Panc1 (cell line): ENCODE data around the gene ABL1. TPM values are rescaled to one million over a fixed set of nuclear protein-coding genes. Genes with fewer than 3 reads are reported as not detected.
A peak's percentile ranks its signal among the peaks of the same experiment; 100 is the strongest.

Experiments used
- ATAC-seq: fragments of 200-7000 bp; cut with Tn5 transposase; 2 replicates; pipeline ENCODE4 v1.9.1; 2020; ENCODE audit warnings: mild to moderate bottlenecking, moderate library complexity
- BruUV-seq: library from RNA; stranded (reverse); fragments of 400-500 nt; replicated peaks from 2 replicates; lab custom pipeline; 2021; lab: Mats Ljungman, UMichigan
- CTCF ChIA-PET: fragments of 300-600 bp; sonication (Branson Sonifier 250); formaldehyde crosslinking; loops from one replicate; lab custom pipeline; 2022; ENCODE audit warnings: antibody characterized with exemption; lab: Charles Lee
- POLR2A ChIA-PET: fragments of 300-600 bp; sonication (Branson Sonifier 250); formaldehyde crosslinking; loops from one replicate; lab custom pipeline; 2022; ENCODE audit warnings: antibody characterized with exemption; lab: Charles Lee
- DNase-seq: peaks from one replicate; pipeline ENCODE4 v3.0.0-alpha.2; 2010; ENCODE audit warnings: low read depth, low spot score
- H3K27ac ChIP-seq: 2 replicates; pipeline ENCODE4 v1.5.1; 2011; ENCODE audit warnings: mild to moderate bottlenecking, low read length, inconsistent platforms
- H3K27me3 ChIP-seq: fragments of 200-500 bp; sonication (Bioruptor generic); 2 replicates; pipeline ENCODE4 v1.6.0; 2014; ENCODE audit warnings: low read length, inconsistent platforms; ENCODE audit not compliant: control insufficient read depth, insufficient read depth
- H3K36me3 ChIP-seq: fragments of 200-500 bp; sonication (Bioruptor generic); 2 replicates; pipeline ENCODE4 v1.5.1; 2014; ENCODE audit warnings: inconsistent platforms, mild to moderate bottlenecking, low read length, moderate library complexity; ENCODE audit not compliant: control insufficient read depth, insufficient read depth
- H3K4me1 ChIP-seq: 2 replicates; pipeline ENCODE4 v1.5.1; 2011; ENCODE audit warnings: inconsistent platforms, mild to moderate bottlenecking, low read length, moderate library complexity; ENCODE audit not compliant: control insufficient read depth, insufficient read depth
- H3K4me3 ChIP-seq, 2 experiments: 2 replicates each; pipeline ENCODE4 v1.5.1; 2011 to 2012; ENCODE audit warnings: low read depth in 2 of 2, low read length in 2 of 2, mild to moderate bottlenecking in 2 of 2, inconsistent platforms in 1 of 2, moderate library complexity in 1 of 2
- H3K9me3 ChIP-seq: fragments of 200-500 bp; sonication (Bioruptor generic); 2 replicates; pipeline ENCODE4 v1.5.1; 2014; ENCODE audit warnings: low read depth, mild to moderate bottlenecking, inconsistent platforms, low read length, moderate library complexity; ENCODE audit not compliant: control insufficient read depth, insufficient read depth
- CTCF ChIP-seq: fragments of 450-650 bp; IDR thresholded peaks from 2 replicates; pipeline ENCODE4 v1.5.1; 2017; ENCODE audit warnings: mild to moderate bottlenecking
- POLR2AphosphoS5 ChIP-seq: IDR thresholded peaks from 2 replicates; pipeline ENCODE4 v1.6.1; 2012; ENCODE audit warnings: mild to moderate bottlenecking, low read depth, low read length, moderate library complexity
- REST ChIP-seq, 2 experiments: IDR thresholded peaks; 2 replicates each; pipeline ENCODE4 v1.6.1; 2011 to 2012; ENCODE audit warnings: low read depth in 2 of 2, control low read depth in 1 of 2, low read length in 1 of 2, mild to moderate bottlenecking in 1 of 2, moderate library complexity in 1 of 2; ENCODE audit not compliant: insufficient read depth in 1 of 2
- SIN3A ChIP-seq: IDR thresholded peaks from 2 replicates; pipeline ENCODE4 v1.6.1; 2012; ENCODE audit warnings: low read depth, mild to moderate bottlenecking, low read length, moderate library complexity, borderline replicate concordance; ENCODE audit not compliant: insufficient read depth
- TCF7L2 ChIP-seq: IDR thresholded peaks from 2 replicates; pipeline ENCODE4 v1.6.1; 2011; ENCODE audit warnings: mild to moderate bottlenecking, low read depth, low read length, inconsistent platforms
- in situ Hi-C: cut with HindIII; loops from 2 replicates; pipeline ENCODE4 v1.10.0; 2016; ENCODE audit warnings: low sequenced_read_pairs, low pct_unique_long_range_greater_than_20kb
- intact Hi-C: fragments of 100-400 bp; cut with micrococcal nuclease; formaldehyde crosslinking; loops from one replicate; pipeline ENCODE4 v1.10.0; 2022; ENCODE audit not compliant: unreplicated experiment
- total RNA-seq: library from RNA; stranded (reverse); gene quantifications from one replicate; pipeline ENCODE4 v1.2.1, GENCODE V29; 2021; ENCODE audit not compliant: unreplicated experiment

The ABL1 gene
- total RNA-seq, 1 experiment from 2014 or later = 48.4 TPM

GRCh38 chr9:130932255-130933079, 97.4 kb downstream of the ABL1 start:
- no peak overlapping the region for H3K27ac ChIP-seq
- ChIA-PET CTCF (no interaction called here), POLR2A (interaction anchor here (0.6 kb wide), 1 partner anchor 62 kb away, joined by 16 read pairs; no protein-coding TSS in a partner anchor)
- peaks cover 36% of the 10 kb centered on the region for H3K4me1 ChIP-seq
- DNase-seq (no peak), ATAC-seq (peak; percentile 36; the same call in 1 of the 2 replicates)
- no peaks in the 10 kb centered on the region for H3K36me3 ChIP-seq
- intact Hi-C loops = no loop called here
- TF ChIP-seq CTCF (no peak), SIN3A (no peak), REST (IDR thresholded peaks at IDR 0.05; ENCODE audit: insufficient read depth in 1 of 2, low read depth in 2 of 2, low read length in 1 of 2) (no peak), POLR2AphosphoS5 (no peak), TCF7L2 (no peak)
- H3K9me3 ChIP-seq = no peaks in the 10 kb centered on the region
- in situ Hi-C loops = no loop called here
- H3K4me3 ChIP-seq = no peak overlapping the region
- no TSS peak for BruUV-seq
- no peaks in the 10 kb centered on the region for H3K27me3 ChIP-seq

GRCh38 chr9:130933114-130934046, 98.3 kb downstream of the ABL1 start:
- DNase-seq (no peak), ATAC-seq (no peak)
- Histone ChIP-seq H3K27me3 (no peaks in the 10 kb centered on the region), H3K4me3 (no peak overlapping the region), H3K9me3 (no peaks in the 10 kb centered on the region), H3K36me3 (no peaks in the 10 kb centered on the region), H3K4me1 (peaks cover 29% of the 10 kb centered on the region), H3K27ac (no peak overlapping the region)
- intact Hi-C loops (no loop called here), in situ Hi-C loops (no loop called here)
- ChIA-PET CTCF (interaction anchor here (0.5 to 0.7 kb wide), 3 partner anchors 11 to 160 kb away, joined by 4 to 10 read pairs (median 7); no protein-coding TSS in a partner anchor), POLR2A (interaction anchor here (0.6 to 0.7 kb wide), 2 partner anchors 112 to 228 kb away, joined by 4 to 13 read pairs; no protein-coding TSS in a partner anchor)
- TF ChIP-seq SIN3A (no peak), CTCF (no peak), TCF7L2 (no peak), REST (IDR thresholded peaks at IDR 0.05; ENCODE audit: insufficient read depth in 1 of 2, low read depth in 2 of 2, low read length in 1 of 2) (no peak)
- no TSS peak for BruUV-seq
